Natural killer cell (primary cell): ENCODE results near the gene NUDT13. TPM values are rescaled to one million over a fixed set of nuclear protein-coding genes. Genes with fewer than 3 reads are reported as not detected.

Experiments used
- ATAC-seq, 3 donors: fragments of 150-1000 bp in 2 of 3; fragments of 200-7000 bp in 1 of 3; cut with Tn5 transposase; 1 replicate in 1 of 3; 2 replicates in 2 of 3; pipeline ENCODE4 v1.10.0; 2021; ENCODE audit warnings: mild to moderate bottlenecking in 2 of 3, moderate library complexity in 2 of 3
- DNase-seq, 2 donors: peaks; one replicate each; pipeline versions ENCODE4 v3.0.0 to v3.0.0-alpha.2; 2013 to 2021; ENCODE audit warnings: mixed read lengths in 1 of 2
- H3K27ac ChIP-seq: one replicate; pipeline ENCODE4 v1.5.1; 2013; ENCODE audit warnings: mild to moderate bottlenecking, low read length
- H3K27me3 ChIP-seq: one replicate; pipeline ENCODE4 v1.6.1; 2013; ENCODE audit warnings: low read length; ENCODE audit not compliant: control insufficient read depth, insufficient read depth
- H3K36me3 ChIP-seq: one replicate; pipeline ENCODE4 v1.6.1; 2013; ENCODE audit warnings: low read length; ENCODE audit not compliant: control insufficient read depth, insufficient read depth
- H3K4me1 ChIP-seq: one replicate; pipeline ENCODE4 v1.6.1; 2013; ENCODE audit warnings: low read length; ENCODE audit not compliant: control insufficient read depth, insufficient read depth
- H3K4me3 ChIP-seq: one replicate; pipeline ENCODE4 v1.5.1; 2013; ENCODE audit warnings: low read length
- H3K9me3 ChIP-seq: one replicate; pipeline ENCODE4 v1.6.1; 2013; ENCODE audit warnings: low read length; ENCODE audit not compliant: control insufficient read depth, insufficient read depth
- H3K27ac Mint-ChIP-seq, 2 donors: one replicate each; pipeline ENCODE4 v1.8.0; 2022; ENCODE audit warnings: mild to moderate bottlenecking in 2 of 2, mixed read lengths in 2 of 2, moderate library complexity in 1 of 2
- H3K27me3 Mint-ChIP-seq, 2 donors: one replicate each; pipeline ENCODE4 v1.8.0; 2022; ENCODE audit warnings: low read depth in 2 of 2, mixed read lengths in 2 of 2
- H3K36me3 Mint-ChIP-seq: one replicate; pipeline ENCODE4 v1.8.0; 2022; ENCODE audit warnings: mixed read lengths
- H3K4me1 Mint-ChIP-seq, 2 donors: one replicate each; pipeline ENCODE4 v1.8.0; 2022; ENCODE audit warnings: mixed read lengths in 2 of 2
- H3K4me3 Mint-ChIP-seq: one replicate; pipeline ENCODE4 v1.8.0; 2022; ENCODE audit warnings: mild to moderate bottlenecking, moderate library complexity, mixed read lengths
- H3K9me3 Mint-ChIP-seq, 2 donors: one replicate each; pipeline ENCODE4 v1.8.0; 2022; ENCODE audit warnings: mixed read lengths in 2 of 2
- CTCF ChIP-seq: fragments of 200-600 bp; IDR thresholded peaks from one replicate; pipeline ENCODE4 v1.8.0; 2022; ENCODE audit warnings: antibody characterized with exemption
- WGBS: methylation state at CpG from one replicate; pipeline ENCODE4 v1.1.7; 2013; ENCODE audit warnings: missing lambda C conversion rate; ENCODE audit not compliant: insufficient coverage; 5-methylcytosine and 5-hydroxymethylcytosine counted together
- intact Hi-C: fragments of 100-400 bp; cut with micrococcal nuclease; formaldehyde crosslinking; loops from one replicate; pipeline ENCODE4 v1.14.2; 2022
- total RNA-seq, 4 donors: library from RNA; stranded (reverse); fragments of 120-200 nt in 1 of 4; gene quantifications; one replicate each; pipeline versions ENCODE4 v1.2.3 to v1.2.4, GENCODE V29; 2013 to 2022

NUDT13 gene
- total RNA-seq, 3 donors from 2014 or later (not counting 1 experiment from before 2014, with no cell fraction given): 0.35 to 1.3 (median 0.65) TPM

- Mint-ChIP-seq H3K9me3 (no peaks in the 10 kb centered on the region), H3K36me3 (no peaks in the 10 kb centered on the region), H3K4me3 (no peak overlapping the region), H3K27me3 (no peaks in the 10 kb centered on the region), H3K4me1 (peaks cover 5 to 11% of the 10 kb centered on the region in 2 donors), H3K27ac (no peak overlapping the region)
- no peak for ATAC-seq
- no peak overlapping the region for H3K27ac ChIP-seq
- no peak for TF ChIP-seq CTCF
- no peak for DNase-seq
- intact Hi-C loops: no loop called here
- 91% methylated on average over 2 of the region's 5 CpGs for WGBS
- no peaks in the 10 kb centered on the region for H3K4me1 ChIP-seq
- no peak overlapping the region for H3K4me3 ChIP-seq
- no peaks in the 10 kb centered on the region for H3K36me3 ChIP-seq
- no peaks in the 10 kb centered on the region for H3K9me3 ChIP-seq
- H3K27me3 ChIP-seq: no peaks in the 10 kb centered on the region
Measured at GRCh38 chr10:73084209-73084608, 26.0 kb upstream of the NUDT13 start.

GRCh38 chr10:73086816-73087215 is 23.4 kb upstream of the NUDT13 start:
- Histone ChIP-seq H3K27me3 (no peaks in the 10 kb centered on the region), H3K27ac (no peak overlapping the region), H3K4me1 (no peaks in the 10 kb centered on the region), H3K9me3 (no peaks in the 10 kb centered on the region), H3K4me3 (no peak overlapping the region), H3K36me3 (no peaks in the 10 kb centered on the region)
- DNase-seq (no peak), ATAC-seq (no peak)
- TF ChIP-seq CTCF: no peak
- H3K27ac Mint-ChIP-seq: no peak overlapping the region
- H3K27me3 Mint-ChIP-seq: no peaks in the 10 kb centered on the region
- intact Hi-C loops: no loop called here
- H3K9me3 Mint-ChIP-seq: no peaks in the 10 kb centered on the region
- no peaks in the 10 kb centered on the region for H3K36me3 Mint-ChIP-seq
- WGBS: 81% methylated on average over 3 of the region's 4 CpGs
- no peak overlapping the region for H3K4me3 Mint-ChIP-seq
- H3K4me1 Mint-ChIP-seq: peaks cover 5 to 11% of the 10 kb centered on the region in 2 donors

GRCh38 chr10:73088304-73088703 is 22.0 kb upstream of the NUDT13 start:
- no peaks in the 10 kb centered on the region for H3K9me3 Mint-ChIP-seq
- no peaks in the 10 kb centered on the region for H3K27me3 ChIP-seq
- no peak for TF ChIP-seq CTCF
- no peak overlapping the region for H3K4me3 Mint-ChIP-seq
- H3K36me3 ChIP-seq: no peaks in the 10 kb centered on the region
- DNase-seq: no peak
- no peaks in the 10 kb centered on the region for H3K27me3 Mint-ChIP-seq
- H3K36me3 Mint-ChIP-seq: no peaks in the 10 kb centered on the region
- no peak overlapping the region for H3K27ac ChIP-seq
- H3K9me3 ChIP-seq: no peaks in the 10 kb centered on the region
- H3K27ac Mint-ChIP-seq: no peak overlapping the region
- no peak overlapping the region for H3K4me3 ChIP-seq
- ATAC-seq: no peak
- peaks cover 5 to 8% of the 10 kb centered on the region in 2 donors for H3K4me1 Mint-ChIP-seq
- intact Hi-C loops: no loop called here
- H3K4me1 ChIP-seq: no peaks in the 10 kb centered on the region

GRCh38 chr10:73092830-73093229 is 17.4 kb upstream of the NUDT13 start:
- Mint-ChIP-seq H3K4me1 (peaks cover 23 to 37% of the 10 kb centered on the region in 2 donors), H3K27ac (no peak overlapping the region), H3K9me3 (no peaks in the 10 kb centered on the region), H3K27me3 (no peaks in the 10 kb centered on the region), H3K4me3 (peak overlapping the region; percentile 28), H3K36me3 (no peaks in the 10 kb centered on the region)
- no peaks in the 10 kb centered on the region for H3K9me3 ChIP-seq
- H3K4me1 ChIP-seq: no peaks in the 10 kb centered on the region
- DNase-seq (no peak), ATAC-seq (no peak)
- H3K36me3 ChIP-seq: no peaks in the 10 kb centered on the region
- intact Hi-C loops: no loop called here
- no peak for TF ChIP-seq CTCF
- H3K27me3 ChIP-seq: no peaks in the 10 kb centered on the region
- no peak overlapping the region for H3K27ac ChIP-seq
- H3K4me3 ChIP-seq: no peak overlapping the region
- 94% methylated on average over 2 of the region's 3 CpGs for WGBS
